HEK293 (cell line): ENCODE measurements around the gene THUMPD1.

ENCODE experiments used
- CTCF ChIA-PET: fragments of 350-600 bp; formaldehyde crosslinking; extraction: SDS; loops from one replicate; lab custom pipeline; 2021; ENCODE audit warnings: antibody characterized with exemption; lab: Yijun Ruan, JAX
- POLR2A ChIA-PET: fragments of 300-600 bp; formaldehyde crosslinking; extraction: SDS; loops from one replicate; lab custom pipeline; 2020; ENCODE audit warnings: antibody characterized with exemption, inconsistent platforms; lab: Yijun Ruan, JAX
- H3K27ac ChIP-seq: fragments of 200-500 bp; sonication (Bioruptor generic); 2 replicates; pipeline ENCODE4 v1.5.1; 2014; ENCODE audit warnings: low read depth, low read length, control low read depth, inconsistent platforms; ENCODE audit errors: extremely low read depth
- H3K36me3 ChIP-seq, 2 experiments: fragments of 200-500 bp in 1 of 2; sonication (Bioruptor generic) in 1 of 2; 1 replicate in 1 of 2; 2 replicates in 1 of 2; pipeline ENCODE4 v1.5.1; 2014 to 2017; ENCODE audit warnings: inconsistent platforms in 2 of 2, low read length in 2 of 2; ENCODE audit not compliant: control insufficient read depth in 2 of 2, insufficient read depth in 1 of 2
- H3K4me1 ChIP-seq: fragments of 200-500 bp; sonication (Bioruptor generic); 2 replicates; pipeline ENCODE4 v1.5.1; 2014; ENCODE audit warnings: mild to moderate bottlenecking, low read length, inconsistent platforms; ENCODE audit not compliant: control insufficient read depth, insufficient read depth
- H3K4me3 ChIP-seq: 2 replicates; pipeline ENCODE4 v1.5.1; 2011; ENCODE audit warnings: low read depth, mild to moderate bottlenecking, control low read depth, low read length, moderate library complexity
- H3K9me3 ChIP-seq: fragments of 200-500 bp; sonication (Bioruptor generic); 2 replicates; pipeline ENCODE4 v1.5.1; 2014; ENCODE audit warnings: low read depth, low read length, inconsistent platforms; ENCODE audit not compliant: control insufficient read depth, insufficient read depth
- MYNN ChIP-seq: fragments of 450-650 bp; formaldehyde crosslinking; IDR thresholded peaks from 2 replicates; pipeline ENCODE4 v1.5.1; 2016; ENCODE audit warnings: missing biosample characterization, missing genetic modification characterization, borderline replicate concordance
- SCRT2 ChIP-seq: fragments of 450-650 bp; formaldehyde crosslinking; IDR thresholded peaks from 2 replicates; pipeline ENCODE4 v1.5.1; 2016; ENCODE audit warnings: missing biosample characterization, missing genetic modification characterization
- ZBTB44 ChIP-seq: fragments of 450-650 bp; IDR thresholded peaks from 2 replicates; pipeline ENCODE4 v1.5.1; 2018; ENCODE audit warnings: missing biosample characterization, mild to moderate bottlenecking, missing genetic modification characterization
- ZBTB6 ChIP-seq: fragments of 450-650 bp; formaldehyde crosslinking; IDR thresholded peaks from 2 replicates; pipeline ENCODE4 v1.5.1; 2017; ENCODE audit warnings: missing biosample characterization, missing genetic modification characterization
- ZIC2 ChIP-seq: fragments of 450-650 bp; formaldehyde crosslinking; IDR thresholded peaks from 2 replicates; pipeline ENCODE4 v1.5.1; 2016; ENCODE audit warnings: missing biosample characterization, missing genetic modification characterization
- ZNF202 ChIP-seq: fragments of 450-650 bp; formaldehyde crosslinking; IDR thresholded peaks from 2 replicates; pipeline ENCODE4 v1.5.1; 2016; ENCODE audit warnings: missing biosample characterization, missing genetic modification characterization, borderline replicate concordance
- ZNF221 ChIP-seq: fragments of 450-650 bp; formaldehyde crosslinking; IDR thresholded peaks from 2 replicates; pipeline ENCODE4 v1.5.1; 2017; ENCODE audit warnings: missing biosample characterization, missing genetic modification characterization, borderline replicate concordance
- ZNF223 ChIP-seq: fragments of 450-650 bp; formaldehyde crosslinking; IDR thresholded peaks from 2 replicates; pipeline ENCODE4 v1.5.1; 2016; ENCODE audit warnings: missing biosample characterization, missing genetic modification characterization
- ZNF362 ChIP-seq: fragments of 450-650 bp; formaldehyde crosslinking; IDR thresholded peaks from 2 replicates; pipeline ENCODE4 v1.5.1; 2016; ENCODE audit warnings: missing biosample characterization, missing genetic modification characterization
- ZNF416 ChIP-seq: fragments of 450-650 bp; formaldehyde crosslinking; IDR thresholded peaks from 2 replicates; pipeline ENCODE4 v1.5.1; 2016; ENCODE audit warnings: missing biosample characterization, missing genetic modification characterization
- ZNF488 ChIP-seq: fragments of 450-650 bp; formaldehyde crosslinking; IDR thresholded peaks from 2 replicates; pipeline ENCODE4 v1.5.1; 2016; ENCODE audit warnings: missing biosample characterization, missing genetic modification characterization
- ZNF580 ChIP-seq: fragments of 450-650 bp; formaldehyde crosslinking; IDR thresholded peaks from 2 replicates; pipeline ENCODE4 v1.5.1; 2016; ENCODE audit warnings: missing biosample characterization, missing genetic modification characterization
- ZNF791 ChIP-seq: fragments of 450-650 bp; formaldehyde crosslinking; IDR thresholded peaks from 2 replicates; pipeline ENCODE4 v1.5.1; 2016; ENCODE audit warnings: missing biosample characterization, missing genetic modification characterization
- ZSCAN30 ChIP-seq: fragments of 450-650 bp; IDR thresholded peaks from 2 replicates; pipeline ENCODE4 v1.5.1; 2018; ENCODE audit warnings: missing biosample characterization, mild to moderate bottlenecking, missing genetic modification characterization, moderate library complexity

THUMPD1 gene

GRCh38 chr16:20683812-20684211, 57.8 kb downstream of the THUMPD1 start:
- Histone ChIP-seq H3K9me3 (no peaks in the 10 kb centered on the region), H3K27ac (no peak overlapping the region)
- CTCF ChIA-PET = no interaction called here
- TF ChIP-seq ZBTB6 (tag by site-specific recombination) (no peak), ZNF202 (tag by site-specific recombination) (no peak), ZNF362 (tag by site-specific recombination) (no peak), ZIC2 (tag by site-specific recombination) (no peak), ZNF488 (tag by site-specific recombination) (no peak), ZNF223 (no peak), ZBTB44 (tag by site-specific recombination) (no peak), SCRT2 (tag by site-specific recombination) (no peak), ZNF791 (tag by site-specific recombination) (no peak), ZNF416 (tag by site-specific recombination) (no peak), ZNF580 (tag by site-specific recombination) (no peak), MYNN (no peak), ZNF221 (tag by site-specific recombination) (no peak), ZSCAN30 (tag by site-specific recombination) (no peak)
- TF ChIP-seq, all 188 proteins: peak for 0
- POLR2A ChIA-PET = no interaction called here
- Histone ChIP-seq H3K36me3 (no peaks in the 10 kb centered on the region), H3K4me3 (no peak overlapping the region), H3K4me1 (no peaks in the 10 kb centered on the region)
